Glomerular endothelial cell (primary cell): ENCODE measurements around the gene SPPL3. TPM values are rescaled to one million over a fixed set of nuclear protein-coding genes. Genes with fewer than 3 reads are reported as not detected.

ENCODE experiments used
- total RNA-seq: library from RNA; depleted of rRNA; stranded (reverse); fragments of >200 nt; gene quantifications from 2 replicates; pipeline ENCODE4 v1.2.3, GENCODE V29; 2015

SPPL3 gene
- total RNA-seq, 1 donor from 2014 or later = 33.7 TPM

Other genes with a start within 250 kb of the SPPL3 start
- gene MLEC, start 217.2 kb downstream of the SPPL3 start, total RNA-seq = 73.3 and 78.3 TPM in 2 replicates
- 16.6 and 25.3 TPM in 2 replicates for gene UNC119B, start 193.9 kb downstream of the SPPL3 start, total RNA-seq
- 10.8 and 18.4 TPM in 2 replicates for gene ACADS, start 178.5 kb downstream of the SPPL3 start, total RNA-seq
- gene HNF1A, start 74.2 kb upstream of the SPPL3 start, total RNA-seq = not detected in 2 replicates
- 18.0 and 19.8 TPM in 2 replicates for gene C12orf43, start 112.1 kb upstream of the SPPL3 start, total RNA-seq
- gene OASL, start 134.9 kb upstream of the SPPL3 start, total RNA-seq = 0.39 and 2.4 TPM in 2 replicates
- gene P2RX7, start 228.5 kb upstream of the SPPL3 start, total RNA-seq = 2.6 and 4.2 TPM in 2 replicates